ENCODE measurements around the gene VGLL3.

DNA sequence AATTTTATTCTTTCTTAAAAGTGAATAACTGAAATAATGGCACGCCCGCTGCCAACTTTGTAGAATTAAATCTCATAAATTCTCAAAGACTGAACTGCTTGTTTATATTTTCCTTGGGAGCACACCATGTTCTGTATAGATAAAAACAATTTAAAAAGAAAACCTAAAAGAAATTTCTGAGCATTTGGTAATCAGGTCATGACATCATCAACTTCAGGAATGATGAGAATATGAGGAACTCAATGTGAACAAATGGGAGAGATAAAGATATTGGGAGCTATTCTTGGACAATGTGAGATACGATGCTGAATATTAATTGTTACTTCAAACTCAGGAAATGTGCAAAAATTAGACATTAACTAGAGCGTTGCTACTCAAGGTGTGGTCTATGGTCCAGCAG is 10.0 kb upstream of the VGLL3 start:
- TF ChIP-seq, protein P1, sequence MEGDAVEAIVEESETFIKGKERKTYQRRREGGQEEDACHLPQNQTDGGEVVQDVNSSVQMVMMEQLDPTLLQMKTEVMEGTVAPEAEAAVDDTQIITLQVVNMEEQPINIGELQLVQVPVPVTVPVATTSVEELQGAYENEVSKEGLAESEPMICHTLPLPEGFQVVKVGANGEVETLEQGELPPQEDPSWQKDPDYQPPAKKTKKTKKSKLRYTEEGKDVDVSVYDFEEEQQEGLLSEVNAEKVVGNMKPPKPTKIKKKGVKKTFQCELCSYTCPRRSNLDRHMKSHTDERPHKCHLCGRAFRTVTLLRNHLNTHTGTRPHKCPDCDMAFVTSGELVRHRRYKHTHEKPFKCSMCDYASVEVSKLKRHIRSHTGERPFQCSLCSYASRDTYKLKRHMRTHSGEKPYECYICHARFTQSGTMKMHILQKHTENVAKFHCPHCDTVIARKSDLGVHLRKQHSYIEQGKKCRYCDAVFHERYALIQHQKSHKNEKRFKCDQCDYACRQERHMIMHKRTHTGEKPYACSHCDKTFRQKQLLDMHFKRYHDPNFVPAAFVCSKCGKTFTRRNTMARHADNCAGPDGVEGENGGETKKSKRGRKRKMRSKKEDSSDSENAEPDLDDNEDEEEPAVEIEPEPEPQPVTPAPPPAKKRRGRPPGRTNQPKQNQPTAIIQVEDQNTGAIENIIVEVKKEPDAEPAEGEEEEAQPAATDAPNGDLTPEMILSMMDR (IDR thresholded peaks at IDR 0.05): no peak
- TF ChIP-seq POLR2A (IDR thresholded peaks at IDR 0.05) (no peak), EP300 (IDR thresholded peaks at IDR 0.05) (no peak)
